Right hindlimb (tissue), 1 donor: Measurements from ENCODE around the gene LIN7C.

Experiments used
- DNase-seq: peaks from one replicate; pipeline ENCODE4 v3.0.0-alpha.2; 2018

The LIN7C gene

GRCh38 chr11:27444801-27445215 is 61.8 kb downstream of the LIN7C start:
- DNase-seq: no peak
